Activated naive CD8-positive, alpha-beta T cell treated with anti-CD3 and anti-CD28 coated beads for 36 hours (primary cell): ENCODE data around the gene CSRNP3. TPM values are rescaled to one million over a fixed set of nuclear protein-coding genes. Genes with fewer than 3 reads are reported as not detected.

Source experiments
- DNase-seq: peaks from one replicate; pipeline ENCODE4 v3.0.0; 2021
- H3K27ac Mint-ChIP-seq: one replicate; pipeline ENCODE4 v1.8.0; 2022; ENCODE audit warnings: mild to moderate bottlenecking, moderate library complexity, mixed read lengths
- H3K27me3 Mint-ChIP-seq: one replicate; pipeline ENCODE4 v1.8.0; 2022; ENCODE audit warnings: mild to moderate bottlenecking, mixed read lengths
- H3K36me3 Mint-ChIP-seq: one replicate; pipeline ENCODE4 v1.8.0; 2021; ENCODE audit warnings: mild to moderate bottlenecking, mixed read lengths
- H3K4me1 Mint-ChIP-seq: one replicate; pipeline ENCODE4 v1.8.0; 2021; ENCODE audit warnings: mixed read lengths
- H3K4me3 Mint-ChIP-seq: one replicate; pipeline ENCODE4 v1.8.0; 2022; ENCODE audit warnings: mild to moderate bottlenecking, moderate library complexity, mixed read lengths
- H3K9me3 Mint-ChIP-seq: one replicate; pipeline ENCODE4 v1.8.0; 2022; ENCODE audit warnings: mixed read lengths
- total RNA-seq, 2 experiments: library from RNA; stranded (reverse); gene quantifications; one replicate each; pipeline ENCODE4 v1.2.3, GENCODE V29; 2021

CSRNP3 gene
- total RNA-seq, 2 experiments from 2014 or later: not detected

- Mint-ChIP-seq H3K36me3 (no peaks in the 10 kb centered on the region), H3K27ac (no peak overlapping the region), H3K4me3 (no peak overlapping the region), H3K27me3 (no peaks in the 10 kb centered on the region), H3K9me3 (no peaks in the 10 kb centered on the region), H3K4me1 (no peaks in the 10 kb centered on the region)
- DNase-seq: no peak
These were observed 80.1 kb downstream of the CSRNP3 start for GRCh38 chr2:165549619-165550018.

GRCh38 chr2:165558832-165559231 is 89.3 kb downstream of the CSRNP3 start:
- no peak for DNase-seq
- no peak overlapping the region for H3K27ac Mint-ChIP-seq
- H3K27me3 Mint-ChIP-seq: no peaks in the 10 kb centered on the region
- H3K4me1 Mint-ChIP-seq: no peaks in the 10 kb centered on the region
- H3K4me3 Mint-ChIP-seq: no peak overlapping the region
- no peaks in the 10 kb centered on the region for H3K9me3 Mint-ChIP-seq
- H3K36me3 Mint-ChIP-seq: no peaks in the 10 kb centered on the region

- Mint-ChIP-seq H3K4me1 (no peaks in the 10 kb centered on the region), H3K27me3 (no peaks in the 10 kb centered on the region), H3K36me3 (no peaks in the 10 kb centered on the region), H3K4me3 (no peak overlapping the region), H3K9me3 (no peaks in the 10 kb centered on the region), H3K27ac (no peak overlapping the region)
- no peak for DNase-seq
These were observed 91.0 kb downstream of the CSRNP3 start for GRCh38 chr2:165560377-165560988.

GRCh38 chr2:165561516-165561915 is 92.0 kb downstream of the CSRNP3 start:
- Mint-ChIP-seq H3K9me3 (no peaks in the 10 kb centered on the region), H3K27ac (no peak overlapping the region), H3K27me3 (no peaks in the 10 kb centered on the region), H3K4me3 (no peak overlapping the region), H3K4me1 (no peaks in the 10 kb centered on the region), H3K36me3 (no peaks in the 10 kb centered on the region)
- no peak for DNase-seq

GRCh38 chr2:165562233-165562632 is 92.7 kb downstream of the CSRNP3 start:
- no peaks in the 10 kb centered on the region for H3K27me3 Mint-ChIP-seq
- no peaks in the 10 kb centered on the region for H3K9me3 Mint-ChIP-seq
- no peak for DNase-seq
- no peaks in the 10 kb centered on the region for H3K36me3 Mint-ChIP-seq
- H3K4me3 Mint-ChIP-seq: no peak overlapping the region
- H3K4me1 Mint-ChIP-seq: no peaks in the 10 kb centered on the region
- H3K27ac Mint-ChIP-seq: no peak overlapping the region

GRCh38 chr2:165563468-165564225 is 94.1 kb downstream of the CSRNP3 start:
- Mint-ChIP-seq H3K9me3 (no peaks in the 10 kb centered on the region), H3K4me3 (no peak overlapping the region), H3K27ac (no peak overlapping the region), H3K36me3 (no peaks in the 10 kb centered on the region), H3K4me1 (no peaks in the 10 kb centered on the region), H3K27me3 (no peaks in the 10 kb centered on the region)
- no peak for DNase-seq

GRCh38 chr2:165566008-165566407 is 96.5 kb downstream of the CSRNP3 start:
- Mint-ChIP-seq H3K36me3 (no peaks in the 10 kb centered on the region), H3K27me3 (no peaks in the 10 kb centered on the region), H3K4me3 (no peak overlapping the region), H3K27ac (no peak overlapping the region), H3K4me1 (no peaks in the 10 kb centered on the region), H3K9me3 (no peaks in the 10 kb centered on the region)
- no peak for DNase-seq

- no peaks in the 10 kb centered on the region for H3K9me3 Mint-ChIP-seq
- no peaks in the 10 kb centered on the region for H3K27me3 Mint-ChIP-seq
- H3K27ac Mint-ChIP-seq: no peak overlapping the region
- no peak for DNase-seq
- H3K4me1 Mint-ChIP-seq: no peaks in the 10 kb centered on the region
- H3K36me3 Mint-ChIP-seq: no peaks in the 10 kb centered on the region
- no peak overlapping the region for H3K4me3 Mint-ChIP-seq
These were observed 97.8 kb downstream of the CSRNP3 start for GRCh38 chr2:165567273-165567672.

GRCh38 chr2:165568361-165568760 is 98.9 kb downstream of the CSRNP3 start:
- DNase-seq: no peak
- H3K27me3 Mint-ChIP-seq: no peaks in the 10 kb centered on the region
- no peaks in the 10 kb centered on the region for H3K9me3 Mint-ChIP-seq
- no peaks in the 10 kb centered on the region for H3K36me3 Mint-ChIP-seq
- no peak overlapping the region for H3K4me3 Mint-ChIP-seq
- H3K4me1 Mint-ChIP-seq: no peaks in the 10 kb centered on the region
- no peak overlapping the region for H3K27ac Mint-ChIP-seq

GRCh38 chr2:165571477-165571876 is 102.0 kb downstream of the CSRNP3 start:
- Mint-ChIP-seq H3K27me3 (peaks cover 5% of the 10 kb centered on the region), H3K4me3 (no peak overlapping the region), H3K4me1 (no peaks in the 10 kb centered on the region), H3K9me3 (no peaks in the 10 kb centered on the region), H3K36me3 (no peaks in the 10 kb centered on the region), H3K27ac (no peak overlapping the region)
- no peak for DNase-seq

GRCh38 chr2:165572151-165572550 is 102.7 kb downstream of the CSRNP3 start:
- H3K27me3 Mint-ChIP-seq: peaks cover 5% of the 10 kb centered on the region
- H3K4me1 Mint-ChIP-seq: no peaks in the 10 kb centered on the region
- no peak overlapping the region for H3K27ac Mint-ChIP-seq
- no peak overlapping the region for H3K4me3 Mint-ChIP-seq
- H3K36me3 Mint-ChIP-seq: no peaks in the 10 kb centered on the region
- no peaks in the 10 kb centered on the region for H3K9me3 Mint-ChIP-seq
- no peak for DNase-seq

GRCh38 chr2:165573534-165574461 is 104.3 kb downstream of the CSRNP3 start:
- no peaks in the 10 kb centered on the region for H3K36me3 Mint-ChIP-seq
- no peak overlapping the region for H3K4me3 Mint-ChIP-seq
- H3K4me1 Mint-ChIP-seq: no peaks in the 10 kb centered on the region
- H3K9me3 Mint-ChIP-seq: no peaks in the 10 kb centered on the region
- no peak overlapping the region for H3K27ac Mint-ChIP-seq
- no peak for DNase-seq
- peaks cover 5% of the 10 kb centered on the region for H3K27me3 Mint-ChIP-seq

GRCh38 chr2:165575044-165575615 is 105.6 kb downstream of the CSRNP3 start:
- Mint-ChIP-seq H3K4me3 (no peak overlapping the region), H3K36me3 (no peaks in the 10 kb centered on the region), H3K4me1 (no peaks in the 10 kb centered on the region), H3K27ac (no peak overlapping the region), H3K9me3 (no peaks in the 10 kb centered on the region), H3K27me3 (peaks cover 5% of the 10 kb centered on the region)
- no peak for DNase-seq

GRCh38 chr2:165576409-165577154 is 107.1 kb downstream of the CSRNP3 start:
- H3K9me3 Mint-ChIP-seq: no peaks in the 10 kb centered on the region
- no peak overlapping the region for H3K27ac Mint-ChIP-seq
- no peaks in the 10 kb centered on the region for H3K4me1 Mint-ChIP-seq

More at GRCh38 chr2:165576409-165577154, 107.1 kb downstream of the CSRNP3 start:
- no peaks in the 10 kb centered on the region for H3K36me3 Mint-ChIP-seq
- no peak overlapping the region for H3K4me3 Mint-ChIP-seq
- peaks cover 5% of the 10 kb centered on the region for H3K27me3 Mint-ChIP-seq
- DNase-seq: no peak
